Activated CD8-positive, alpha-beta memory T cell treated with anti-CD3 and anti-CD28 coated beads for 48 hours (primary cell): Measurements from ENCODE around the gene LAD1.

Source experiments
- DNase-seq, 3 experiments: peaks; one replicate each; pipeline ENCODE4 v3.0.0-alpha.2; 2020; ENCODE audit warnings: low read depth in 2 of 3, low spot score in 2 of 3

LAD1 gene

DNA sequence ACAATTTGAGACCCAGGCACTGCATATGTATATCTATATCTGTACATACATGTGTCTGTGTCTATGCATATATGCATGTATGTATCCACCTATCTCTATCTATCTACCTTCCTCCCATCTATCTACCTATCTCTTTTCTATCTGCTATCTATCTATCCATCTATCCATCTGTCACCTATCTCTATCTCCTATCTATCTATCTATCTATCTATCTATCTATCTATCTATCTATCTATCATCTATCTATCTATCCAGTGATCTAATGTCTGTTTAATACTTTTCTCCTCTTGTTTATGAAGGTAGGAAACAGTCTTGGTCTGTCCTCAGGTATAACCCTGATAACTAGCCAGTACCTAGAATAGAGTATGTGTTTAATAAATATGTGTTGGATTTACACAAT, 47.5 kb downstream of the LAD1 start:
- DNase-seq = no peak

DNA sequence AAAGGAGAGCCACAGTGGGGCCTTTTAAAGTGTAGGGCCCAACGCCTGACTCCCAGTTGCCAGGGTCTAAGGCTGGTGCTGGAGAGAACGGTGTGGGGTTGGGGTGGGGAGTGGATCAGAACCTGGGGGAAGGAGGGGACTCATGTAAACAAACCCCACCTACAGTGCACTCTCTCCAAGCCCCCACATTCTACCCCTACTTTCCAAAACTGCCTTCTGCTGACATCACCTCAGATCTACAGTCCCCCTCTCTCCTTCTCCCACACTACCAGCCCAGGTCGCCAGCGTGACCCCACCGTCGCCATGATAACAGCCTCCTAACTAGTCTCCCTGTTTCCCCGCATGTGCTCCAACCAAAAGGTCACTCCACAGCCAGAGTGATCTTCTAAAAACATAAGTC, 48.2 kb downstream of the LAD1 start:
- DNase-seq = no peak

DNA sequence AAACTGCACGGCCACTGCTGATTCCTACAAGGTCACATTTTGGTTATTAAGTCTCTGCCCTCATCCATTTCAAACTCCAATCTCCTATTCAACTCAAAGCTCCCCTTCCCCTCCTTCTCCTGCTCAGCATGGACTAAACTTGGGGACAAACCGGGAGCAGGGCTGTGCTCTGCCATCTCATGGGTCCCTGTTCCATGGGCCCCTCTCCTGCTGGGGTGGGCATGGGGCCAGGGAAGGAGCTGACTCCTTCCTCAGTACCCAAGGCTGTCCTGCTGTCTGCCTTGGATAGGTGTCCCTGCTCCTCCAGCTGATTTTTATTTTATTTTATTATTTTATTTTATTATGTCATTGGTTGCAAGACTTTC, 48.8 kb downstream of the LAD1 start:
- DNase-seq = no peak

DNA sequence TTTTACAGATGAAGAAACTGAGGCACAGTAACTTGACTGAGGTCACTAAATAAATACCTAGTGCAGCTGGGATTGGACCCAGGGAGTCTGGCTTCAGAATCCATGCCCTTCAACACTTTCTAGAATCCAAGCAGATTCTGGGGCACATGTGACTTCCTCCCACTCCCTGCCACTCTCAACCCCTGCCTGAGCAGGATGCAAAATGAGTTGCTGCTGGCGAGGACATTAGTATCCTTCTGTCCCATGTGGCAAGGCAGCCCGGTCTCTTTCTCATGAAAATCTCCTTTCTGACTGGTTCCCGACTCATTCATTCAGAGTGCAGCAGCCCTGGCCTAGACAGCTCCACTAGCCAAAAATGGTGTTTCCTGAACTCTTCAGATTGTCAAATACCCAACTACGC, 50.0 kb downstream of the LAD1 start:
- no peak for DNase-seq

DNA sequence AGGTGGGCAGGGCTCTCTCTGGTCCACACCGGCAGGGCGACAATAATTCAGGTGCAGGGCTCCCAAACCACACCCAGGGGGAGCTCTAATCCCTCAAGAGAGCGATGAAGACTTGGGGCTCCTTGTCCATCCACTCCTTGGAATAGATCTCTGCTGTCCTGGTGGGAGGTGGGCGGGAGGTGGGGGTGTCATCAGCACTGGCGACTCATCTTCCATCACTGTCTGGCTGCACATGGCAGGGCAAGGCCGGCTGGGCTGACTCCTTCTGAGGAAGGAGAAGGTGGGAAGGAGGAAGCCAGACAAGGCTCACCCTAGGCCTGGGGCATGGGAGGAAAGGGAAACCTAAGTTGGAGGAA, 50.9 kb downstream of the LAD1 start:
- peak in 2 of 3 experiments; percentile 13 to 18 for DNase-seq

DNA sequence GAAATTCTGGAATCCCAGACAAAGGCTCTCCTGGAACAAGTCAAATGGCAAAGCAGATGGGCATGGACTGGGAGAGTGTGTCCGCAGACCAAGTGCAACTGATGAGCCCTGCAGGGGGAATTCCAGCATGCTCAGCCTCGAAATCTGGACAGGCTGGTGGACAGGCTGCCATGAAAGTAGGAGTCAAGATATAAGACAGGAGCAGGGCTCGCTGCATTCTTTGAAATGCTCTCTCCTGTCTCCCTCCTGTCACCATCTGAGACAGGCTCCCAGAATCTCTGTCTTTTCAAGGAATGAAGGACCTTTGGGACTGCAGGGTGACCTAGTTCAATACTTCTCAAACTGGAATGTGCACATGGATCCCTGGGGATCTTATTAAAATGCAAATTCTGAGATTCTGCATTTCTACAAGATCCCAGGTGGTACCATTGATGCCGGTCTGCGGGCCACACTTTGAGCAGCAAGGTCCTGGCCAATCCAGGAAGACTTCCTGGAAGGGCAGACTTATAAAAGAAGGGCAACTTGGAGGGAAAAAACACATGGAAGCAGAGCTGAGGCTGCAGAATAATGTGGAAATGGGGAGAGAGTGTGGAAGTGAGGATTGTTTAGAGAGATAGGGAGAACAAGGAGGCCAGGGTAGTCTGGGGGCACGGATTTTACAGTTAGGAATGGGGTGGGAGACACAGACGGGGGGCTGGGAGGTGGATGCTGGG, 51.5 kb downstream of the LAD1 start:
- no peak for DNase-seq

DNA sequence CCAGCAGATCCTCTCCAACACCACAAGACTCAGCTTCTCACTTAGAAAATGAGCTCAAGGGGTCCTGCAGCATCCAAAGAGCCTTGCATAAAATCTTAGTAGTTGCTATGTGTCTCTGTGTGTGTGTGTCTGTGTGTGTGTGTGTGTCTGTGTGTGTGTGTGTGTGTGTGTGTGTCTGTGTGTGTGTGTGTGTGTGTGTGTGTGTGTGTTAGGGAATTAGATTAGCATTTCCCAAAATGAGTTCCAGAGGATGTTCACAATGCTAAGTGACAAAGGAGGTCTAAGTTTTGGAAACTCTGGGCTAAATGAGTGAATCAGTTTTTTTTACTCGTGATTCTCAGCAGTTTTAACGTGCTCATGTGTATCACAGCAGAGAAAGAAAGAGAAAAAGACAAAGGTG, 52.1 kb downstream of the LAD1 start:
- DNase-seq = no peak

DNA sequence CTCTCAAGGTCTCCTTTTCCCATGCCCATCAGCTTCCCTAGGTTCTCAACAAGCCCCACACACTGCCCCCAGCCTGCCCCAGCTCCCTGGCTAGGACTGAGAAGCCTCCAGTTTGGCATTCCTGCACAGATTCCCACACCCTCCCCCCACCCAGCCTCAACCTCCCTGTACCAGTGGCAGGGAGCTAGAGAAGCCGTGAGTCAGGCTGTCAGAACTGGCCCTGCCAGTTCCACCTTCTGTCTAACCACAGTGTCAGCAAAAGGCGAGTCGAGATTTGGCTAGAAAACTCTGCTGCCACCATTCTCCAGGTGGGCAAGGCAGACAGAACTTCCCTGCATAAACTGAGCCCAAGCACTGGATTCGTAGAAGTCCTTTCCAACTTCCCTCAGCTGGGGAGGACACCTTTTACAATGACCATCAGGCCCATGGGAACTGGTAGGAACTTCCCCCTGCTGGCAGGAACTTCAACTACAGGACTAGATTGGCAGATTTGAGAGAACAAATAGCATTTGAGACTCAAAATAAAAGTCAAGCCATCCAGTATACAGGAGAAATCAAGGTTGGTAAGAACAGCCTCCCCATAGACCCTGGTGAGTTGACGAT, 52.7 kb downstream of the LAD1 start:
- DNase-seq = no peak

DNA sequence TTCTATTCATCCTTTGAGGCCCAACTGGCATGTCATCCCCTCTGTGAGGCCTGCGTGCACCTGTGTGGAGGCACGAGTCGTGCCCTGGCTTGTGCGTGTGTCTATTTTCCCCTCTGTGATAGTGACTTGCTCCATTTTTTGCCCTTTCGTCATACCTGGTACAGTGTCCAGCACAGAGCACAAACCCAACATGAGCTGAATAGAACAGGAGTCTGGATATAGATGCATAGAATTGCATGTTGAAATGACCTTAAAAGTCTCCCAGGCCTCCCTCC, 54.1 kb downstream of the LAD1 start:
- no peak for DNase-seq

DNA sequence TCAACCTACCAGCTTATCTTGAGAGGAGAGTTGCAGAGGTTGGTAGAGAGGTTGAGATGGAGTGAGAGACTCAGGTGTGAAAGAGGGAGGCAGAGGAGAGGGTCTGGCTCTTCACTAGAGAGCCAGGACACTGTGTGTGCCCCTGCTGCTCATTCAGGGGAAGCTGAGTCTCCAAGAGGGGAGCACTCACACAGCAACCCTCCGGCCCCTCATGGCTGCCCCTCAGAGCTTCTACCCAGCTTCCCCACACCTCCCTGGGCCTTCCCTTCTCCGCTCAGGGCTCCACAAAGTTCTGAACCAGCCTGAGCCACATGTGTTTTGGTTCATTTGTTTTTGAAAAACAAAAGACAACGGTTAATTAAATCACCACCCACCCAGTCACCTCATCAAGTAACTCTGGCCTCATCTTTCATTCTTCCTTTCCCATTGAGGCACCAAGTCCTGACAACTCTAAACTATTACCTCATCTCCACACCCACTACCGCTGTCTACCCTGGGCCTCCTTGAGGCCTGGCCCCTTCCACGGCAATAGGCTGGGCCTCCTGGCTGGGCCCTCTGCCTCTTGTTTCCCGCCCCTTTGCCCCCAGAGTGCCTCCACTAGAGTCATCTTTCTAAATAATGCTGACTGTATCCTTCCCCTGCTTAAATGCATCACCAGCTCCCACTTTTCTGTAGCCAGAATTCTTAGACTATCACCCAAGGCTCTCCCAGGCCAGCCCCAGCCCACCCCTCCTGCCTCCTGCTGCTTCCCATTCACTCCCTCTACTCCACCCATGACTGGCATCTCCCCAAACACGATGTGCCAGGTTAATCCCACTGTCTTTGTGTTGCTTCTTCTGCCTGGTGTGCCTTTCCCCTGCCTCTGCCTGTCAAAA, 54.7 kb downstream of the LAD1 start:
- no peak for DNase-seq

DNA sequence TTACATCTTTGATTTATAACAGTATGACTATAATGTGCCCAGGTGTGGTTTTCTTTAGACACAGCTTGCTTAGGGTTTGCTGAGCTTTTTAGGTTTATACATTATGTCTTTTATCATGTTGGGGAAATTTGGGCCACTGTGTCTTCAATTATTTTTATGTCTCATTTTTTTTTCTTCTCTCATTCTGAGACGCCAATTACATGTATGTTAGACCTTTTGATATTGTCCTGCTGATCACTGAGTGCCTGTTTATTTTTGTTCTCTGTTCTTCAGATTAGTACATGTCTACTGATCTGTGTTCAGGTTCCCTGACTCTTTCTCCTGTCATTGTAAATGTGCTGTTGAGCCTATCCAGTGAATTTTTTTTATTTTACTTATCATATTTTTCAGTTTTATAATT, 57.7 kb downstream of the LAD1 start:
- DNase-seq = no peak

DNA sequence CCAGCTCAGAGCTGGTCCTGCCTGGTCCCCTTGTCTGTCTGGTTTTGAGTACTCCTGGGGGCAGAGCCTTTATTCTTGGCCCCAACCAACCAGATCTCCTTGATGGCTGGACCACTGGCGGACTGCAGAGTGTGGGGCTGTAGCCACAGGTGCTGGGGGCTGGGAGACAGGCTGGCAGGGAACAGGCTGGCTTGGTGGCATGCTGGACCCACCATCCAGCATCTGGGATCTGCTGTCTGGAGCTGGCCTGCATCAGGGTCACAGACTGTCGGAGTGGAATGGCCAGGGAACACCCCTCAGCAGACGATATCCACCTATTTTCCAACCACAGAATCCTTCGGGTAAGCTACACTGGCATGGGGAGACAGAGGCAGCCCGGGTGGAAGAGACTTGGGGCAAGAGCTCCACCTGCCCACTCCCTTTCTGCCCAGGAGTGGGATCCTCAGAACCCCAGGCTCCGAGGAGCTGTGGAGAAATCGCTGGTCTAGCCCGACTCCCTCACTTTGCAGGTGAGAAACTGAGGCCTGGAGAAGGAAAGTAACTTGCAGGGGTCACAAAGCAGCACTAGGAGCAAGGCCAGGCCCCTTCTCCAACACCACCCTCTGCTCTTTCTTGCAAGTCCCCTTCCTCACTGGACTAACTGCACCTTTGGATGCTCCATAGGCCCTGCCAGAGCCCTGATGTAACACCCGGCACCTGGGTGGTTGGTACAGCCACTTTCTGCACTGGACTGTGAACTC, 62.2 kb downstream of the LAD1 start:
- no peak for DNase-seq

DNA sequence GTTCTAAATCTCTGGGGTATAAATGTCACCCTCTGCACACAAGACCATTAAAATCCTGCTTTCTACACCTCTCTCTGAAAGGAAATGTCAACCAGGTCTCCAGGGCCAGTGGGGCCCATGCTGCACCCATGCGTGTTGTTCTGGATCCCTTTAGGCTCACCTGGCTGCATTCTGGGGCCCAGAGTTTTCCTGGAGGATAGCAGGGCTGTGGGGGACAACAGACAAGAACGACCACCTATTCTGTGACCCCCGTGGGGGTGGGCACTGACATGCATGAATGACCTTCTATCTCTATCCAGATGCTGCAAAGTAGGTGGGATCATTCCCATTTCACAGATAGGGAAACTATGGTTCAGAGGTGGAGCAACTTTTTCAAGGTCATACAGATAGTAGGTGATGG, 63.2 kb downstream of the LAD1 start:
- no peak for DNase-seq

DNA sequence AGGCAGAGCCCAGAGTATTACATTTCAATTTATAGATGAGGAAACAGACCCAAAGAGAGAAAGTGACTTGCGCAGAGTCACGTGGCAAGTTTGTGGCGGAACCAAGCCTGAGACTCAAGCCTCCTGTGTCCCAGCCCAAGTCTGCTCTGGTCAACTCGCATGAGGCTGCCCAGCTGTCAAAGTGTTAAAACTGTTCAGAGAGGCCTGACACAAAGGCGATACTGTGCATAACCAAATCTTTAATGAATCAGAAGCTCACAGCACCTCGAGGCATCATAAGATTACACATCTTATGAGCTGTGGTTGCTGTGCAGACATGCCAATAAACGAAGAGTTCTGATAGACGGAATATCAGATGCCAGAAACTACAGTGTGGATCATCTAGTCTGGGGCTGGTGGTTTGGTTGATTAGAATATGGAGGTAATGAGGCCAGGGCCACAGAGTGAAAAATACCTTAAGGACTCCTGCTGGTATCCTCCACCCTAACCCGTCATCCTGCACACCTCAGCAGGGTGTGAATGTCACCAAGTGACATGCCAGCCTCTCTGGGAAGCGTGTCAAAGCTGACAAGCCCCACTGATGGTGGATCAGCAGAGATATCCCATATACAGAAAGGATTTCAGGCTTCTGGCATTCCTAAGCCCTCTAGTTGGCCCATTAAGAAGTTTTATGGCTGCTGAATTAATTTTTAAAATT, 63.8 kb downstream of the LAD1 start:
- DNase-seq = no peak

DNA sequence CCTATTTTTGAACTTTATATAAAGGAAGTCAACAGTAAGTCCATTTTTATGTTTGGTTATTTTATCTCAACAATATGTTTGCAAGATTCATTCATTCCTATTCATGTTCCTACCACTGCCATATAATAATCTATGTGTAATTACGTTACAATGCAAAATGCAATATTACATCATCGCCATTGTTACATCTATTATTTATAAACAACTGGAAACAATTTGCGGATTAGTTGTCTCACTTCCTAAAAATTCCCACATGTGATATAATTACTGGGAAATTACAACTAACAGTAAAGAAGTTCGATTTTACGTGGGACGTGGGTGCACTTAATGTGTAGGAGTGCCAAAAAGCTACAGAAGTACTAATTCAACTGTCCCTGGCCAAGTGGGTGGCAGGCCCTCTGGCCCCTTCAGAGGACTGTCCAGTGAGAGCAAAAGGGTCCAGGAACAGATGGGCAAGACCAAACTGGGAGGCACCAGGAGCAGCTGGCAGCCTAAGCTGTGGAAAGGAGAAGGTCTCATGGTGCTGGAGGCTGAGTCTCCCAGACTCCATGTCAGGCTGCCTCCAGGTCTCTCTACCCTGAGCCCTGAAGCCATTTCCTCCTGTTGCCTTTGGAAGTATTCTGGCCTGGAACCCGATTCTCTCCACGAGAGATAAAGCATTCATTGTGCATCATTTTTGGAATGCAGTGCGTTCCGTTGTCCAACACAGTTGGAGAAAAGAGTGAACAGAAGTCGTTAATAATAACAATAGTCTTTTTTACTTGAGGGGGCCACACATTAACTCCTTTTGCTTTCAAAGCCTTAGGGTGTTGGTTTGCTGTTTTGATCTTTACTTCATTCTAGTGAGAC, 64.6 kb downstream of the LAD1 start:
- no peak for DNase-seq

DNA sequence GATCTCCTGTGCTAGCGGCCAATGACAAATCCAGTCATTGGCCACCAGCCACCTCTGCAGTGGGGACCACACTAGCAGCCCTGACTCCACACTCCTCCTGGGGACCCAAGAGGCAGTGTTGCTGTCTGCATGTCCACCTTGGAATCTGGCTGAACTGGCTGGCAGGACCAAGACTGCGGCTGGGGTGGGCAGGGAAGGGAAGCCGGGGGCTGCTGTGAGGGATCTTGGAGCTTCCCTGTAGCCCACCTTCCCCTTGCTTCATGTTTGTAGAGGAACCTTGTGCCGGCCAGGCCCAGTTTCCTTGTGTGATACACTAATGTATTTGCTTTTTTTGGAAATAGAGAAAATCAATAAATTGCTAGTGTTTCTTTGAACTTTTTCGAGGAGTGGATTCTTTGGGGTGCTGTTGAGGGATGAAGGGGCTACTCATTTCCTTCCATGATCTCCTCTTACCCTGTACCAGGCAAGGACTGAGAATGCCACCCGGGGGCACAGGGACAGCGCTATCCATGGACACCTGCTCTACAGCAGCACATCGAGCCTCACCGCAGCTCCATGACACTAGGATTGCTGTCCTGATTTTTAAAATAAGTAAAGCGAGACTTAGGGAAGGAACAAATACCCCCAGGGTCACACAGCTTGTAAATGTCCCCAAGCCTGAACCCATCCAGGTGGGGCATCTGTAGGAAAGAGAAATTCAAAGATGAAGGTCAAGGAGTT, 66.3 kb downstream of the LAD1 start:
- DNase-seq = no peak

DNA sequence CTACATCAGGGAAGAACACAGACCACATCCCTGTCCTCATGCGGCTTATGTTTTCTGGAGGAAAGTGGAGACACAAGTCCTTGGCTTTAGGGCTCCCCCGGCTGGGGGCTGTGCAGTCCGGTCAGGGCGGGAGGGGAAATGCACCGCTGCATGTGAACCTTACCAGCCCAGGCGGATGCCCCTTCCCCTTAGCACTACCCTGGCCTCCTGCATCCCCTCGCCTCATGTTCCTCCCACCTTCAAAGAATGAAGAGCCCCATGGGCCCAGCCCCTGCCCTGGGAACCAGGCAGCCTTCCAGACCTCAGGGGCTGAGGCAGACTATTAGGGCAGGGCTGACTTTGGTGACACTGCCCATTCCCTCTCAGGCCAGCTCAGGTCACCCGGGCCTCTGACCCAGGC, 67.1 kb downstream of the LAD1 start:
- no peak for DNase-seq

DNA sequence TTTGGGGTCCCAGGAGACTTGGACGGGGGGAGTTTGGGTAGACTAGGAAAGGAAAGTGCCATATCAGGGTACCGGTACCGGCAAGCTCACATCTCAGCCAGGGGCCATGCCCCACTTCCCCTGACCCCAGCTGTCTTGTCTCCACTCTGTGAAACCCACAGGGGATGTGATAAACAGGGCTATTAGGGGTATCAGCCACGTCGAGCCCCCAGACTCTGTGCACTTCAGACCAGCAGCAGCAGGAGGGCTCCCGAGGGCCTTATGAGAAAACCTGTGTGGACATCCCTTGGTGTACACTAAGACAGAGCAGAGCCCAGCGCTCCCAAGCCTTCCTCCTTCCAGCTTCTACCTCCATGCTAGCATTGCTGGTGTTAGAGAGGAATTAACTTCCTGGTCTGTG, 68.0 kb downstream of the LAD1 start:
- DNase-seq = no peak
